ENCODE data around the gene KCNMB2. TPM values are rescaled to one million over a fixed set of nuclear protein-coding genes. Genes with fewer than 3 reads are reported as not detected.

Gene KCNMB2
- total RNA-seq, 1 donor from 2014 or later = not detected

- Histone ChIP-seq H3K4me3 (no peak overlapping the region), H3K9me3 (no peaks in the 10 kb centered on the region), H3K4me1 (peaks cover 0 to 9% of the 10 kb centered on the region in 2 donors), H3K27me3 (no peaks in the 10 kb centered on the region), H3K27ac (no peak overlapping the region), H3K36me3 (no peaks in the 10 kb centered on the region)
- DNase-seq (ENCODE audit: low spot score in 2 of 2) = no peak
- TF ChIP-seq, protein P1, sequence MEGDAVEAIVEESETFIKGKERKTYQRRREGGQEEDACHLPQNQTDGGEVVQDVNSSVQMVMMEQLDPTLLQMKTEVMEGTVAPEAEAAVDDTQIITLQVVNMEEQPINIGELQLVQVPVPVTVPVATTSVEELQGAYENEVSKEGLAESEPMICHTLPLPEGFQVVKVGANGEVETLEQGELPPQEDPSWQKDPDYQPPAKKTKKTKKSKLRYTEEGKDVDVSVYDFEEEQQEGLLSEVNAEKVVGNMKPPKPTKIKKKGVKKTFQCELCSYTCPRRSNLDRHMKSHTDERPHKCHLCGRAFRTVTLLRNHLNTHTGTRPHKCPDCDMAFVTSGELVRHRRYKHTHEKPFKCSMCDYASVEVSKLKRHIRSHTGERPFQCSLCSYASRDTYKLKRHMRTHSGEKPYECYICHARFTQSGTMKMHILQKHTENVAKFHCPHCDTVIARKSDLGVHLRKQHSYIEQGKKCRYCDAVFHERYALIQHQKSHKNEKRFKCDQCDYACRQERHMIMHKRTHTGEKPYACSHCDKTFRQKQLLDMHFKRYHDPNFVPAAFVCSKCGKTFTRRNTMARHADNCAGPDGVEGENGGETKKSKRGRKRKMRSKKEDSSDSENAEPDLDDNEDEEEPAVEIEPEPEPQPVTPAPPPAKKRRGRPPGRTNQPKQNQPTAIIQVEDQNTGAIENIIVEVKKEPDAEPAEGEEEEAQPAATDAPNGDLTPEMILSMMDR (IDR thresholded peaks at IDR 0.05) = no peak
- intact Hi-C loops (cut with DNase I) = no loop called here
Measured at GRCh38 chr3:178868681-178869080, 332.4 kb downstream of the KCNMB2 start.

DNA sequence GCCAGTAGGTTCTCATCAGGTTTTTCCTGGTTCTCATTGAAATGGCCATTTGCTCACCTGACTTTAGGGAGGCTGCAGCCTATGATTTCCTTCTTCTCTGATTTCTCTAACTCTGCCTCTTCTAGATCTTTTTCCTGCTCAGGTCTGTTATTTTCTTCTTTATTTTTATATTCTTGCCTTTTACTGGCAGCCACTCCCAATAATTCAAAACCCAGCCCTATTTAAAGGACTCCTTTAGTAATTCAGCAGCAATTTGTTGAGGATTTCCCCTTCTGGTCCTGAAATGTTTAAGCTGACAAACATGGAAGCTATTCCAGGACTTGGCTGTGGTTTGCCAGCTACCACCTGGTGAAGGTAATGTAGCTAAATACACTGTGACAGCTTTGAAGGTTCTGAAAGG lies 333.8 kb downstream of the KCNMB2 start:
- DNase-seq (ENCODE audit: low spot score in 2 of 2) = no peak
- intact Hi-C loops (cut with DNase I) = no loop called here
- H3K4me1 ChIP-seq = peaks cover 0 to 9% of the 10 kb centered on the region in 2 donors
- no peaks in the 10 kb centered on the region for H3K36me3 ChIP-seq
- no peak overlapping the region for H3K4me3 ChIP-seq
- no peak overlapping the region for H3K27ac ChIP-seq
- H3K27me3 ChIP-seq = no peaks in the 10 kb centered on the region
- TF ChIP-seq, protein P1 (IDR thresholded peaks at IDR 0.05) = no peak
- H3K9me3 ChIP-seq = no peaks in the 10 kb centered on the region

DNA sequence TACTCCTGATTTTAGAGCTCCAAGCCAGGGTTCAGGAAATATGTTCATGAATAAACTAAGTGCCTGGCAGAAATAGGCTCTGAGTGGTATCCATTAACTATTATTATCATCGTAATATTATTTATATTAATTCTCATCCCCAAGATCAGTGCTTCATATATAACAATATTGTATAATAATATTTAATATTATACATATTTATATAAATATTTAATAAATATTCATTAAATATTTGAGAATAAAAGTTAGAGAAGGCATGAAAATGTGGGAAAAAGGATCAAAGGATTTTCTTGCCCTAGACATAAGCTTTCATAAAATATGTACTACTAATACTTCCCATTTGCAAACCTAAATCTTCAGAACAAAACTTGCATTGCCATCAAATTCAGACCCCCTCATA lies 338.9 kb downstream of the KCNMB2 start:
- intact Hi-C loops (cut with DNase I) = no loop called here
- TF ChIP-seq, protein P1 (IDR thresholded peaks at IDR 0.05) = no peak

DNA sequence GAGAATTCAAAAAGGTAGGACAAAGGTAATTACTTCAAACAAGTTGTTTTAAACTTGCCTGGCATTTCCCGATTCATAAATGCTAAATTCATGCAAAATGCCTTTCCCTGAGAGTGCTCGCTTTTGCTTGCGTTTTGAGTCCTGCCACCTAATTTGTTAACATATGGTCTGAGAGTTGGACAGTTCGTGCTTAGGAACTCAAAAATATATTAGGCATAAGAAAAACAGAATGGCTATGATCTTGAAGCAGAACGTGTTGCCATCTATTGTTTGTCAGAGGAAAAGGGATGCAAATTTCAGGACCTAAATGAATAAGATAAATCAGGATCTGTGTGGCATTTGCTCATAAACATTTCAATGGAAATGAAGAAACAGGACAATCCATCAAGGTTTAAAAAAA lies 339.6 kb downstream of the KCNMB2 start:
- Histone ChIP-seq H3K4me1 (no peaks in the 10 kb centered on the region), H3K27me3 (no peaks in the 10 kb centered on the region), H3K27ac (no peak overlapping the region), H3K36me3 (no peaks in the 10 kb centered on the region), H3K4me3 (no peak overlapping the region), H3K9me3 (no peaks in the 10 kb centered on the region)
- intact Hi-C loops (cut with DNase I) = no loop called here
- DNase-seq (ENCODE audit: low spot score in 2 of 2) = no peak
- TF ChIP-seq, protein P1 (IDR thresholded peaks at IDR 0.05) = no peak

More for the DNA sequence above, 338.9 kb downstream of the KCNMB2 start:
- no peak for DNase-seq (ENCODE audit: low spot score in 2 of 2)
- no peaks in the 10 kb centered on the region for H3K36me3 ChIP-seq
- H3K27me3 ChIP-seq = no peaks in the 10 kb centered on the region
- no peaks in the 10 kb centered on the region for H3K9me3 ChIP-seq
- no peak overlapping the region for H3K4me3 ChIP-seq
- H3K27ac ChIP-seq = no peak overlapping the region
- H3K4me1 ChIP-seq = peaks cover 0 to 1% of the 10 kb centered on the region in 2 donors

DNA sequence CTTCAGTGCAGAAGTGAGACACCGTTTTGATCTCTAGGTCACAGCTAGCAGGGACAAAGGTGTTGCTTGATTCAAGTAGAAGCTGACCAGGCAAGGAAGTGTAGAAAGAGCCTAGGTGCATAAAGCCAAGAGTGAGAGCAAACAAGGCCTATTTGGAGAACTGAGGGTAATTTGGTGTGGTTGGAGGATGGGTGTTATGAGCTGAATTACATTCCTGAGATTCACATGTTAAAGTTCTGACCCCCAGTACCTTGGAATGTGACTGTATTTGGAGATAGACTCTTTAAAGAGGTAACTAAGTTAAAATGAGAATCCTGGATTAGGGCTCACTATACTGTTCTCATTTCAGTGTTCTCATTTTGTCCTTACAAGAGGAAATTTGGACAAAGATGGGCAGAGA lies 344.0 kb downstream of the KCNMB2 start:
- TF ChIP-seq, protein P1 (IDR thresholded peaks at IDR 0.05) = no peak
- Histone ChIP-seq H3K4me1 (no peaks in the 10 kb centered on the region), H3K4me3 (no peak overlapping the region), H3K27ac (no peak overlapping the region), H3K36me3 (no peaks in the 10 kb centered on the region), H3K9me3 (no peaks in the 10 kb centered on the region), H3K27me3 (no peaks in the 10 kb centered on the region)
- no peak for DNase-seq (ENCODE audit: low spot score in 2 of 2)
- intact Hi-C loops (cut with DNase I) = no loop called here

Data from ascending aorta (tissue), 2 donors.